Ovary (tissue), 3 donors: ENCODE results near the gene QARS1.

Experiments used
- EP300 ChIP-seq: sonication (generic); formaldehyde crosslinking; IDR thresholded peaks from one replicate; pipeline ENCODE4 v1.6.1; 2017; ENCODE audit warnings: antibody characterized with exemption
- TF ChIP-seq, protein P1 (sequence below), 3 donors: fragments of 450-650 bp in 2 of 3; fragments of 200-600 bp in 1 of 3; IDR thresholded peaks; one replicate each; pipeline versions ENCODE4 v1.5.1 to v1.8.0; 2016 to 2022; ENCODE audit warnings: antibody characterized with exemption in 3 of 3, mild to moderate bottlenecking in 1 of 3
- donor health status: DM: no; HTN: no; CAD: no.

DNA sequence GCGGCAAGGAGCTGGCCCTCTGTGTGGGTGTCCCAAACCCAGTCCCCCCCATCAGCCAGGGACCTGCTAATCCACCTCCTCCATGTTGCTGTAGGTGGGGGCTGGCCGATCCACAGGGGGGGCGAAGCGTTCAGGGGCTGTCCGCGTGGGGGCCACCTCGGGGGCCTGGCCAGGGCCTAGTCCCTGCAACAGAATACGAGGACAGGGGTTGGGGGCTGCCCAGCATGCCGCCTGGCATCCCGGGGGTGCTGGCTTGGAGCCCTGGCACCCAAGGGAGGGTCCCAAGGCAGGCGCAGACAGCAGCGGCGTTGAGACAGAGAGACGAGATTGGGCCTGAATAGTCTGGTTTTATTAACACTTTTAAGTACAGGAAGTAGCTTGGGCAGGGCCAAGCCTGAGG lies 3.8 kb upstream of the QARS1 start:
- TF ChIP-seq, protein P1, sequence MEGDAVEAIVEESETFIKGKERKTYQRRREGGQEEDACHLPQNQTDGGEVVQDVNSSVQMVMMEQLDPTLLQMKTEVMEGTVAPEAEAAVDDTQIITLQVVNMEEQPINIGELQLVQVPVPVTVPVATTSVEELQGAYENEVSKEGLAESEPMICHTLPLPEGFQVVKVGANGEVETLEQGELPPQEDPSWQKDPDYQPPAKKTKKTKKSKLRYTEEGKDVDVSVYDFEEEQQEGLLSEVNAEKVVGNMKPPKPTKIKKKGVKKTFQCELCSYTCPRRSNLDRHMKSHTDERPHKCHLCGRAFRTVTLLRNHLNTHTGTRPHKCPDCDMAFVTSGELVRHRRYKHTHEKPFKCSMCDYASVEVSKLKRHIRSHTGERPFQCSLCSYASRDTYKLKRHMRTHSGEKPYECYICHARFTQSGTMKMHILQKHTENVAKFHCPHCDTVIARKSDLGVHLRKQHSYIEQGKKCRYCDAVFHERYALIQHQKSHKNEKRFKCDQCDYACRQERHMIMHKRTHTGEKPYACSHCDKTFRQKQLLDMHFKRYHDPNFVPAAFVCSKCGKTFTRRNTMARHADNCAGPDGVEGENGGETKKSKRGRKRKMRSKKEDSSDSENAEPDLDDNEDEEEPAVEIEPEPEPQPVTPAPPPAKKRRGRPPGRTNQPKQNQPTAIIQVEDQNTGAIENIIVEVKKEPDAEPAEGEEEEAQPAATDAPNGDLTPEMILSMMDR (IDR thresholded peaks at IDR 0.05), result no peak
- no peak for TF ChIP-seq EP300
